HG03196 (cell line): Measurements from ENCODE around the gene CTSE.

Source experiments
- ATAC-seq: cut with Tn5 transposase; IDR thresholded peaks from one replicate; pipeline ENCODE4 v1.9.1; 2021; ENCODE audit not compliant: unreplicated experiment

The CTSE gene

DNA sequence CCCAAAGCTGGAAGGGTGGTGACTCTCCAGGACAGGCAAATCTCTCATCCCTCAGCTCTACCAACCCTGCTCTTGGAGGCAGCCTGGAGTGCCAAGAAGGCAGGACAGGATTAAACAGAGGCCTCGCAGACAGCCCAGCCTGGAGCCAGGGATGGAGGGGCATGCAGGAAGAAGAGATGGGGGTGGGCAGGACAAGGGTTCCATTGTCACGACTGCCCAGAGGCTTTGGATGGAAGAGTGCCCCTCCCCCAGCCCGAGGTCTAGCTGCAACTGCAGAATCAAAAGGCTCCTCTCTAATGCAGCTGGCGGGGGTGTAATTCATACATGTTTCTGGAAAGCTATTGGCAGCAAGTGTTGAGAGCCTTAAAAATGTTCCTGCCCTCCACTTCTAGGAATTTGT lies 29.3 kb downstream of the CTSE start:
- no peak for ATAC-seq

DNA sequence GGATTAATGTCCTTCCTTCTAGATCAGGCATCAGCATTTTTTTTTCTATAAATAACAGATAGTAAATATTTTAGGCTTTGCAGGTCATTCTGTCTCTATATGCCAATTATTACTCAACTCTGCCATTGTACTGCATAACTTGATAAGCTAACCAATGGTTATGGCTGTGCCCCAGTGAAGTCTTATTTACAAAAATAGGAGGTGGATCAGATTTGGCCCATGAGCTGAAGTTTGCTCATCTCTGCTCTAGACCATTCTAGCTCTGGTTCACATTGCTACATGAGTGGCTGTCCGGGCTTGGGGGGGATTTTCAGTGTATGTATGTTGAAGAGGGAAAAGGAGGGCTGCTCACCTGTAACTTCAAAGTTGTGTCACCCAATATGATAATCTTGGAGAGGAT lies 30.6 kb downstream of the CTSE start:
- no peak for ATAC-seq

DNA sequence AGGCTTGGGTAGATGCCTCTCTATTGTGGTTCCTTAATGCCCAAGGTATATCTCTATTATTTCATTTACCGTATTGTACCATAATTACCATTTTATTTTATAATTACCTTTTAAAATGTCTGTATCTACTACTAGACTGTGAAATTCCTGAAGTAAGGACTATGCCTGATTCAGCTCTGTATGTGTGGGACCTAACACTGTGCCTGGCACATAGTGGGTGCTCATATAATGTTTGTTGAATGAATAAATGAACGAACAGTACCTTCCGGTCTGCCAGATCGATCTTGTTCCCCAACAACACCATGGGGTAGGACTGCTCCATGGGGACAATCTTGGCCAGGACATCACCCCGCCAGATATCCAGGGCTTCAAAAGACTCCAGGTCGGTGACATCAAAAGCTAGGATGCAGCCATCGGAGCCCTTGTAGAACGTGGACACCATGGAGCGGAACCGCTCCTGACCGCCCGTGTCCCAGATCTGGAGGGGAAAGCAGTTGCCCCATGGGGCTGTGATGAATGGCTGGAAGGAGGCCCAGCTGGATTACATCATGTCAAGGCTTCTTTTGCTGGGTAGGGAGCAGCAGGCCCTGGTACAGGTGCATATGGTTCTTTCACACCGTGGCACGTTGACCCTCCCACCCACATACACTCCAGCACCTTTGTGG lies 31.3 kb downstream of the CTSE start:
- ATAC-seq: no peak

DNA sequence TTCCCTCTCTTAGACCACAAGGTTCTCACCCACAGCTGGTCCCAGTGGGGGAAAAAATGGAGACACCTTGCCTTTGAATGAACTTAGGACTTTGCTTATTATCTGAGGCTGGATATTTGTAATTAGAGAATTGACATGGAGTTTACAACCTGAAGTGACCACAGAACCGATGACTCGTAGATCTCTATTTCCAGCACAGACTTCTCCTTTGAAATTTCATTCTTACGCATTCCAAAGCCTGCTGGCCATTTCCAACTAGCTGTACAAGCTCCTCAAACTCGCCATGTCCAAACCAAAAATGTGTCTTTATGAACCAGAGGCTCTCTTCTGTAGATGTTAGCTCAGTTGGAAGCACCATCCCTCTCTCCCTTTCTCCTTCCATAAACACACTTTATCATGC lies 32.5 kb downstream of the CTSE start:
- no peak for ATAC-seq

DNA sequence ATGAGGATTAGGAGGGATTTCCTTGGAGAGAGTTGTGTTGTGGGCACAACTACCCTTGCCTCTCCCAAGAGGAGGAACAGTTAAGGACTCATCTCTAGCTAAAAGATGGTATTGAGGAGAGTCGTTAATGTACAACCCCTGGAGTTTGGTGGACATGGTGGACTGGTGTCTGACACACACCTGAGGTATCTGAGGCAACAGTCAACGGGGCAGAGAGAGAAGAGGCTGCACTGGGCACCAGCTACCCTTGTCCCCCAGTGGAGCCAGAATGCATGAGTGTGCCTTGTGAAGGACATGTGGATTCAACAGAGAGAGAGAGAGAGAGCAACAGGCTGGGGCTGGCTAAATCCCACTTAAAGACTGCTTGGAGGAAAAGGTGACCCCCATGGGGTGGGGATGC lies 33.5 kb downstream of the CTSE start:
- no peak for ATAC-seq

DNA sequence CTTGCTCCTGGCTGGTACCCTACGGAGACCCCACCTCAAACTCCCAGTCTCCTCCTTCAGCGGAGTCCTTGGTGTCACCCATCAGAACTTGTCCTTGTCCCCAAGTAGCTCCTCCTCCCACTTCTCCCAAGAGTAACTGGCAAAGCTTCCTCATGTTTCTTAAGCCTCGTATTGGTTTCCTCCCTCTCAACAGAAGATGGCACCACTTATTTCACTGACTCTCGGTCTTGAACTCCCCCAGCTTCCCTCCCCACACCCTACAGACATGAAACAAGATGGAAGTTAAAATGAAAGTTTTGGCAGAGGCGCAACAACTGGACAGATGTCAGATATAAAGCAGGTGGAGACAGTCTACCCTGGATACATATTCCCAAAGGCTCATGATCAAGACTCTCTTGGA lies 33.9 kb downstream of the CTSE start:
- no peak for ATAC-seq

DNA sequence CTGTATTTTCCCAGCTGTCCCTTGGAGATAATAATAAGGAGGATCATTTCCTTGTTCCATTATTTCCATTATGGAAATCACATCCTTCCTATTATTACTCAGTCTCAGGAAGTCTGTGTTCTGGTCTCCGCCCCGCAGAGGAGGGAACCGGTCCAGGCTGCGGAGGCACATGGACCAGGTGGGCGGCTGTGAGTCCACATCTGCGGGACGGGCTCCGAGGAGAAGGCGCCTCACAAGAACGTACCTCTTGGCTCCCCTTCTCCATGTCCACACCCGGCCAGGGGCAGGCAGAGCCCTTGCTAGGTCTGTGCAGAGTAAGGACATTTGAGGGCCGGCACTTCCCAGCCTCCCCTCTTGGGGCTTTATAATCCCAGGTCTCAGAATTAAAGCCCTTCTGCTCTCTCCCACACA lies 35.1 kb downstream of the CTSE start:
- ATAC-seq: no peak

DNA sequence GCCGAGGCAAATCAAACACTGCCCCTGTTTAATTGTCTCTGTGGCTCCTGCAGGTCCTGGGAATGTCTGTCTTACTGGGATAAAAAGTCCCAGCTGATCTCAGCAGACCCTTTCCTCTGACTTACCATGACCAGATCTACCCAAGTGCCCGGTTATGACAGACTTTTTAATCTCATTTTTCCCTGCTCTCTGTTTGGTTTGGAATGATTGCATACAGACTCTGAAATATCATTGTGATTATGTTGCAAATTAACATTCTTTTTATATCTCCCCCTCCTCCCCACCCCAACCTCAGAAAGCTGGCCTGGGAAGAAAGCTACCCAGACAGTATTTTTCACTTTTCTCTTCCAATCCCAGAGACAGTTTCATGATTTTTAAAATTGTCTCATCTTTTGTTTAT lies 36.8 kb downstream of the CTSE start:
- no peak for ATAC-seq

DNA sequence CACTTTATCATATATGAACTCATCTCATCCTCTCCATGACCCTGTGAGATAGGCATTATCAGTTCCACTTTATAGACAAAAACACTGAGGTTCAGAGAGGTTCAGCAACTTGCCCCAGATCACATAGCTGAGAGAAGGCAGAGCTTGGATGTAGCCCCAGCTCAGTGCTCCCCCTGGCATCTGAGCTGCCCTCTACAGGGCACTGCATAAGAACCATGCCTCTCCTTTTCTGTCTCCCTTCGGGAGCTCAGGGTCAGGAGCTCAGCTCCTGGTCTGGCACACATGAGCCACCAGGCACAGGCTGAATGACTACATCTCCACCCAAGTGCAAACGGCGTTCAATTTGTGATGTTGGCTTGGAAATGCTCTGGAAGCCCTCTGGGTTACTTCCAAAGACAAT lies 37.4 kb downstream of the CTSE start:
- no peak for ATAC-seq

DNA sequence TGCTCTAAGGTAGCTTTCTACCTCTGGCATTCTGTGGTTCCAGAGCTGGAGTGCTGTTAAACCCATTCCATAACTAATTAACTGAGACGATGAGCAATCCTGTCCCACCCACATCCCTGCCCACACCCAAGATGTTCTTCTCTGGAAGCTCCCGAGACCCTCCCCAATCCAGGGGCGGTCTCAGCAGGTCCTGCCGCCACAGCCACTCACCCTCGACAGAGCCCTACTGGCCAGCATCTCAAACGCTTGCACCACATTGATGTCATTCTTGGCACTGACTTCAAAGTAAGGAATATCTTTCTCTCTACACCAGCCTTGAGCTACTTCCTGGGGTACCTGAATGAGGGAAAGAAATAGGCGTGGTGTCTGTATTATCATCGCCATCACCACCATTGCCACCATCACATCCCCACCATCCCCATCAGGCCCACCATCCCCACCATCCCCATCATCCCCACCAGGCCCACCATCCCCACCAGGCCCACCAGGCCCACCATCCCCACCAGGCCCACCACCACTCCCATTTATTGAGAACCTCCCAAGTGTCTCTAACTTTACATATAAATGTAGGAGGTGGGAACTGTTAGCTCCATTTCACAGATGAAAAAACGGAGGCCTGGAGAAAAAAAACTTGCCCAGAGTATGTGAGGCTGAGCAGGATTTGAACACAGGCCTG lies 38.2 kb downstream of the CTSE start:
- no peak for ATAC-seq

DNA sequence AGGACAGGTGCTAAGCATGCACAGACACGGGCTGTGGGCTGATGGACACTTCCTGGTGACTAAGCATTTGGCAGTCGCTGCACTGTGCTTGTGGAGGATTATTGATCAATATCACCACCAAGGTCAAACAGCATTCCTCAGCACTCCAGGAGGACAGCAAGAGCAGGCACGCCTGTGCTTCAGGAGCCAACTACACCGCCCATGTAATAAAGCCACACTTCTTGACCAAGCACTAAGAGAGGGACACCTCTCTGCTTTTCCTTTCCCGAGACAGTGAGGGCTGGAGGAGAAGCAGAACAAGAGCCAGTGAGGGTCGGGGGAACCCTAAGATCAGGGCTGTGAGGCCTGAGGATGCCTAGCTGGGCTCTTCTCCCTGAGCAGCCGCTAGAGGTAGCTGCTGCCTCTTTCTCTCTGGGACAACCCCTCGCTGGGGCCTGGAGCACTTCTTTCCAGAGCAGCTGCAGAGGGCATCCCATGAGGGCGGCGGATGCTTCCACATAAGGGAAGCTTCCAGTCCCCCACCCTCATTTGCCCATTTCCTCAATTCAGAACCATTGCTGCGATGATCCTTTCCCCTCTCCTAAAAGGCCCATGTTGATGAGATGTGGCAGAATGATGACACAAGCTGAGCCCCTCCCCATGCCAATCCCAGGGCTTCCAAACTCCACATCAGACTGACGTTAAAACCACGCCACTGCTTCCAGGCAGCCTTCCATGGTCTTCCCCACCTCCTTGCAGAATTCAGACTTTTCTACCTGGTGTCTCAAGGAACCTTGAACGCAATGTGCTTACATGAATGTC lies 39.6 kb downstream of the CTSE start:
- no peak for ATAC-seq

DNA sequence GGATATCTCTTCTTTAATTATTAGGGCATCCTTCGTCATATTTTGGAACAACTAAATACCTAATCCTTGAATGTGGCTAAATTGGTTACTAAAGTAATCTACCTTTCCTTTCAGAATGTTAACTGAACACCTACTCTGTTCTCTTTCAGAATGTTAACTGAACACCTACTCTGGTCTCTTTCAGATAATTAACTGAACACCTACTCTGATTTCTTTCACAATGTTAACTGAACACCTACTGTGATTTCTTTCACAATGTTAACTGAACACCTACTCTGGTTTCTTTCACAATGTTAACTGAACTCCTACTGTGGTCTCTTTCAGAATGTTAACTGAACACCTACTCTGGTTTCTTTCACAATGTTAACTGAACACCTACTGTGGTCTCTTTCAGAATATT lies 42.4 kb downstream of the CTSE start:
- ATAC-seq: no peak

DNA sequence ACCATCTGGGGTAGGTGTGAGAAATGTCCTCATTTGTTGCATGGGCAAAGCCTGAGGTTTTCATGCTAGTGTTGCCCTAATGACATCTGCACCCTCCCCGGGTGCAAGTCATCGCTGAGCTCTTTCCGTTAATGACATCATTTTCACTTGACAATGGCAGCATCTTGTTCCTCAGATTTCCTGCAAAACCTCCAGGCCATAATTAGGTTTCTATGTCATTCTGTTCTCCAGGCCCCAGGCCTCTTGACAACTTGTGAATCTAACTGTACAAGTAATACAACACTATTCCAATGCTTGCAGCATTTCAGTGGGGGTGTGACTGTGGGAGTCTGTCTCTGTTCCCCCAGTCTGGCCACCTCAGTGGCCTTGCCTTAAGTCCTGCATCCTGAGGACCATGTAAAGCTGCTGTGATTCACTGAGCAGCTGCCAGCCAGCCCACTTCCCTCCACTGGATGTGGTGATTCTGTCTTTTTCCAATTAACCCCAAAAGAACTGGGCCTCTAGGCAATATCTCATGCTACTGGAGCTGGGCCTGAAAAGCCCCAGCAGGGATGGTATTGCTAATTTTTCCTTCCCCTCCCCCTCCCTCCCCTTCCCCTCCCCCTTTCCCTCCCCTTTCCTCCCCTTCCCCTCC lies 43.3 kb downstream of the CTSE start:
- no peak for ATAC-seq

DNA sequence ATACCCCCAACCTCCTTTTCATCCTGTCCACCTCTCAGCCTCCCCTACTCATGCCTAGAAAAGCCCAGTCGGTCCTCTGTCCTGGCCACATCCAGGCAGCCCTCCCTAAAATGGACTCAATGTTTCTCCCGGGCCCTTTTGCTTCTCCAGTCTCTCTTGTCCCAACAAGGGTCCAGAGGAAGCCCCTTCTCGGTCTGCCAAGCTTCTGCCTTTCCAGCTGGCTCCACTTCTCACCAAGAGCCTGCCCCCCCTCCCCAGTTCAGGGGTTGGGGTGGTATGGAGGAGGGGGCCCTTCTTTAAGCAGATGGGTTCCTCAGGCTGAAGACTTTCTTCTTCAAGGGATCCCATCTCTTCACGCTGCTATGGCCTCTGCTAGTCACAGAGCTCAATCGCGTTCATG lies 44.4 kb downstream of the CTSE start:
- no peak for ATAC-seq

DNA sequence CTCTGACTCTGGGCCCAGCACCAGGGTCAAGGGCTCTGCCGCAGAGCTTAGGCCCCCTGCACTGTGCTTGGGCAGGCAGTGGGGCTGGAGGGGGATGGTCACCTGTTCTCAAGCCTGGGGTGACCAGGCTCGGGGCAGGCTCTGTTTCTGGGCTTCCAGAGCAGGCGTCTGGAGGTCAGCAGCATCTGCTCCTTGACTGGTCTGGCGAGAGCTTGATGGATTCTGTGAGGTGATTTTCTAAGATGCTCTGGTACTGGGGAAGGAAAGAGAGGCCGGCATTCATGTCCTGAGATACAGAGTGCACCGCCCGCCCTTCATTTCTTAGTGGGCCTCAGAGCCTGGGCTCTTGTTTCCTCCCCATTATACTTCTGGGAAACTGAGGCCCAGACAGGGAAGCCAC lies 45.0 kb downstream of the CTSE start:
- no peak for ATAC-seq

DNA sequence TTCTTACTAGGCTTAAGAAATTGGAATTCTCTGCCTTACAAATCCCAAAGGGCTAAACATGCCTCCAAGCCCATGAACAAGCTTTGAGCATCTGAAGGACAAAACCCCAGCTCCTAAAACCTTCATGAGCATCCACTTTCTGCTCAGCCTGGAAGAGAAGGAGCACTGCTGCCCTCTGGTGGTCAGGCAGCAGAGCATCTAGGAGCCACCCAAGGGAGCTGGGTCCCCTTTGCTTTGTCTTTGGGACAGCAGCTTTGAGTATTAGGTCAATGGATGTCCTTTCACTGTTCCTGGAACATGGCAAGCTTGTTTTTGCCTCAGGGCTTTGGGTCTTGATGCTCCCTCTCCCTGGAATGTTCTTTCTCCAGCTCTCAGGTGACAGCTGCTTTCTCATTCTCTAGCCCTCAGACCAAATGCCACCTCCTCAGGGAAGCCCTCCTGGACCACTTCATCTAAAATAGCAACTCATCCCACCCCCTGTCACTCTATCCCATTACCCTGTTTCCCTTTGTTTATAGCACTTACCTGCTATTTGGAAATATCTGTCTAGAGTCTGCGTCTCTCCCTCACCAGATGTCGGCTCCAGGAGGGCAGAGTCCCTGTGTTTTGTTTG lies 46.2 kb downstream of the CTSE start:
- ATAC-seq: no peak

DNA sequence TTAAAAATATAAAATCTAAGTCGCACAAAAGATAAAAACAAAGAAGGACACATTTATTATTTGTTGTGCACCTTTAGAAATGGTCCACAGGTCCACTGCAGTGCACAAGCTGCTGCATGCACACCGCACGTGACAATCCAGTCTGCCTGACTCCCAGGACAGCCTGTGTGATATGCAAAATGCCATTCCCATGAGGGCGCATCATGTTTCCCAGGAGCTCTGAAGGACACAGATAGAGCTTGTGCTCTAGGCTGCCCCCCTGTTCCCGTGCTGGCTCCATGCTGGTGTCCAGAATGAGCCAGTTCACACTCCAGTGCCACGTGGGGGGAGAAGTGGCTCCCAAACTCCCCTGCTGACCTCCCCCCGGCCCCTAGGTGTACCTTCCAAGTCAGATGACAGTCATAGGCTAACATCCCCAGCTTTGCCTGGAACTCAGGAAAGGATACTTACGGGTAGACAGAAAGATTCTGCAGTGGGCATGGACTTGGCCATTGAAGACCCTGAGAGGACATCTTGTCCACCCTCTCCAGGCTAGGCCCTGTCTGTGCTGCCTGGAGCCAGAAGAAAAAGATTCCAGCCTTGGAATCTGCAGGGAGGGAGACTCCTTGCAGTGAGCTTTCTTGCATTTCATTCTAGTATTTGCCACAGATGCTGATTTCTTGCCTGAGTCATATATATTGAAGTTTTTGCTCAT lies 46.8 kb downstream of the CTSE start:
- ATAC-seq: no peak

DNA sequence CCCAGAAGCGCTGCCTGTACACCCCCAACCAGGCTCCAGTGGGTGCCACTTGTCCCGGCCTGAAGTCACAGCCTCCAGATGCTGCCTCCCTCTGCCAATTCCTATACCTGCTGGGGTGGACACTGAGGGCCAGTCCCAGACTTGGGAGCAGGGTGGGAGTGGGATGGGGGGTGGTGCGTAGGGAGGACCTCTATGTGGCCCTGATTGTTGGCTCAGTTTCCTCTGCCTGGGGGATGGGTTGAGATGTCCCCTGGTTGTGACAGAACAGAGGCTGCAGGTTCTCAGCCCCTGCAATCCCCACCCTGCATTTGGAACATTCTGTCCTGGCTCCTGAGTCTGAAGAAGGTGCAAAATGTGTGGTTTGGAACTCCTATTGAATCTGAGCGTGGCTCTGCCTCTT lies 47.7 kb downstream of the CTSE start:
- ATAC-seq: no peak

DNA sequence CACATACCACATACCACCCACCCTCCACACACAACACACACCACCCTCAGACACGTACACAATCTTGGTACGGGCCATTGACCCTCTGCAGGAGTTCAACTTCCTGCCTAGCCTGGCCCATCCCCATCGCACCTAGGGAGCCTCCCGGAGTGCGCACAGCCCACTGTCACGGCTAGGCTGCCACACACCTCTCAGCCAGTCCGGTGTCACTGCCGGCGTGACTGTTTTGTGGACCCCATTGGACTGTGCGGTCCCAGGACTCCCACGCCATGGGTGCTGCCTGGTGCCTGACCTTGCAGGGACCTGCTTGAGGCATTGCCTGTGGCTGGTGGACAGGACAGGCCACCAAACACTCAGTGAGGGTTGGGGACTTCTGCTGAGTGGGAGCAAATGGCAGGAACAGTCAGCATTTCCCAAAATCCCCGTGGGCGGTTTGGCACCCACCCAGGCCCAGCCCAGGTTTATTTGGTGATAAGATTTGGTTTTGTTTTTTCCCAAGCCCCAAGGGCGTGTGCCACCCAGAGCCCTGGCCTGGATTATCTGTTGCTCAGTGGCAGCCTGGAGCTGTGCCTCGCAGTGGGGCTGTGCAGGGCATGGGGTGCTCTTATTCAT lies 48.2 kb downstream of the CTSE start:
- no peak for ATAC-seq

DNA sequence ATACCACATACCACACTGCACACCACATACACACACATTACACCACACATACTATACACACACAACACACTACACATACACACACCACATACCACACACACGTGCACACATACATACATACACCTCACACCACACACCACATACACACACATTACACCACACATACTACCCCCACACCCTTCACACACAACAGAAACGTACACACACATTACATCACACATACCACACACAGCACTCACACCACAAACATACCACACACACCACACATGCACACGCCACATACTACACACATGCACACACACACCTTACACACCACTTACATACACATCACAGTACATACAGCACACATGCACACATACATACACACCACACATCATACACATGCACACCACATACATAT lies 49.0 kb downstream of the CTSE start:
- no peak for ATAC-seq
